Measurements from ENCODE around the gene FAM120AOS.

DNA sequence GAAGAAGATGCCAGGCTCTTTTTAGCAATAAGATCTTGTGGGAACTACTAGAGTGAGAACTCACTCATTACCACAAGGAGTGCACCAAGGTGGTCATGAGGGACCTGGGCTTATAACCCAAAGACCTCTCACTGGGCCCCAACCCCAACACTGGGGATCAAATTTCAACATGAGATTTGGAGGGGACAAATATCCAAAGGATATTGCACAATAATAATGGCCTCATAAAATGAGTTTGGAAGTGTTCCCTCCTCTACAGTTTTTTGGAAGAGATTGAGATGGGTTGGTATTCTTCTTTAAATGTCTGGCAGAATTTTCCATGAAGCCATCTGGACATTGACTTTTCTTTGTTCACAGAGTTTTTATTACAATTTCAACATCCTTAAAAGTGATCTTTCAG, 39.9 kb downstream of the FAM120AOS start:
- TF ChIP-seq CTCF (conservative IDR thresholded peaks at IDR 0.05) (no peak), EZH2 (IDR thresholded peaks at IDR 0.05; ENCODE audit: low read depth) (no peak)
